Activated CD4-positive, CD25-positive, alpha-beta regulatory T cell (primary cell): ENCODE data around the gene MAPKAP1.

Source experiments
- DNase-seq, 4 experiments: peaks; one replicate each; lab custom pipeline; 2025; lab: John Stamatoyannopoulos, UW

Gene MAPKAP1

DNA sequence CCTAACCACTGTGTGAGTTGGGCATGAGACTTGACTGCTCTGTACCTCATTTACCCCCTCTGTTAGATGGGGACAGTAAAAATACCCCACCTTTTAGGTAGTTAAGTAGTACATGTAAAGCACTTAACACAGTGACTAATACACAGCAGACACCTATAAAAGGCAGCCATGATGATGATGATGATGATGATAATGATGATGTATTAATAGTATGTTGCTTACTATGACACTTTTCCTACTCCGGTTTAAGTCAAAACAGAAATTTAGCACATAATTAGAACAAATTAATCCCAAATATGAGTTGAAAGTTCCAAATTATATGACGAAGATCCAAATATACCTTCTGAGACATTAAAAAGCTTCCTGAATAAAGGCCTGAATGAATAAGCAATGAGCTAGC is 223.3 kb downstream of the MAPKAP1 start:
- no peak for DNase-seq

DNA sequence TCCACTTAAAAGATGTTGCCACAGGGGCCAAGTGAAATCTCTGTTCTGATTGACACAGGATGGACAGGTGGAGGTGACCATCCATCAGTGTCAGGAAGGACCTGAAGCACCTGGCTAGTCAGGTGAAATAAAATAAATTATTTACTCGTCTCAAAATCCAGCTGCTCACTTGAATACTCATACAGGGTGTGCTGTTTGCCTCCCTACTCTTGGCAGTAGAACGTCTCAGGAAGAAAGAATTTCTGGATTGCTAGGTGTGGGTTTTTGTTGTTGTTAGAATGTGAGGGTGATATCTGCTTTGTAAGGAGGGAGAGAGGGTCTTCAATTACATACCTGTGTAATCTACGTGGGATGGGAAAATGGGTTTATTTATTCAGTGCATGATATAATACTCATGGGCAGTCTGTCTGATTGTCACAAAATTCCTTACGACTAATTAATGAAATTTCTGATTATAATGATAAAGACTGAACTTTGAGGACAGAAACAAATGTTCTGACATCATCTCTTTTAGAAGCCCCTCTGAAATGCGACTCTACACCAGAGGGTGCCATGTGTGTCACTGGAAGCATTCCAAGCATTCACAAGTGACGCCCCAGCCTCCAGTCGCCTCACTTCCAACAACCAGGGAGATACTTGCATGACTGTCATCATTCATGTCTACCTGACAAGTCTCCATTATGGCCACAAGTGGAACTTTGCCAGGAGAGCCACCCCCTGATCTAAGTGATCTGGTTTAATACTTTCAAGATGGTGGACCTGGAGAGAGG is 227.0 kb downstream of the MAPKAP1 start:
- DNase-seq: no peak

DNA sequence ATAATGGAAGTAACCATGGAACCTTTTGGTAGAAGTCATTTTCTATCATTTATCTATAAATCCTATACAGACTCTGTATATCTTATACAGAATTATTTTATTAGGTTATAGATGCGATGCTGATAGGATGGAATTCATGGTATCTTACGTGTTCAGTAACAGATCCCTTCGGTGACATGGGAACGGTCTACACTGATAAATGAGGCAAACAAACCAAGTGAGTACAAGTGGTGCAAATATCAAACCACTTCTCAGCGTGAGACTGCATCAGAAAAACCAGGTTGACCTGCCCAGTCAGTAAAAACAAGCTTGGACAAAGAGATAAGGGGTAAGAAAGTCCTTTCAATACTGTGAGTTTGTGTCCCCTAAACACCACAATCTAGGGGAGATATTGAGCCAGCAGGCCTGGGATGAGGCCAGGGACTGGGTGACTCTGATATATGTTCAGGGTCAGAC is 229.9 kb downstream of the MAPKAP1 start:
- no peak for DNase-seq

DNA sequence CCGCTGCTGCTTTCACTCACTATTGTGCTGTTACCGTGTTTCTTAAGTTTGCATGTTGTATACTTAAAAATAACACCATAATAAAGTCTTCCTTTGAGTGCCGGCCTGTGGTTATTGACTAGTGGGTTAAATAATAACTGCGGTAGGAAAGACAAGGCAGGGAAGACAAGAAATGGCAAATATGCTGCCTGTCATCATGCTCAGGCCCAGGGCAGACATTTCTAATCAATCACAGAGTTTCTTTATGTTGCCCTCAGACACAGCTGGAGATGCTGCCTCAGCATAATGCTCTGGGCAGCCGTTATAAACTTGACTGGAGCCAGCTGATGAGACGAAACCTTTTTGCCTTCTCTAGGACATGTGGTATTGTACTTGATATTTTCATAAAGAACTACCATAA is 230.4 kb downstream of the MAPKAP1 start:
- no peak for DNase-seq

DNA sequence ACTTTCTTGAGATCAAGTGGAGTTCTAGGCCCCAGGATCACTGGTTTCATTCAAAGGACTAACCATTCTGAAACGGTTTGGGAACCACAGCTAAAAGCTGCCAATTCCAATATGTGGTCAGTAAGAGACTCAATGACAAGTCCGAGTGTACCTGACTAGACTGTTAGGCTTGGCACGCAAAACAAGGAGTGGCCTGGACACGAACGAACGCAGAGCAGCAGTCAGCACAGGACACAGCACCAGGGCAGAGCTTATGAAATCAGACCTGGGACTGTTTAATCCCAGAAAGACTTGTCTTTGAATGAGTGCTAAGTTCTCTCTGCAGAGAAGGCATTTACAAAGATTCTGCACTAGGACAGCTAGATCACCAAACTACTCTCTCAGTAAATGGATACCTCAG is 231.6 kb downstream of the MAPKAP1 start:
- no peak for DNase-seq

DNA sequence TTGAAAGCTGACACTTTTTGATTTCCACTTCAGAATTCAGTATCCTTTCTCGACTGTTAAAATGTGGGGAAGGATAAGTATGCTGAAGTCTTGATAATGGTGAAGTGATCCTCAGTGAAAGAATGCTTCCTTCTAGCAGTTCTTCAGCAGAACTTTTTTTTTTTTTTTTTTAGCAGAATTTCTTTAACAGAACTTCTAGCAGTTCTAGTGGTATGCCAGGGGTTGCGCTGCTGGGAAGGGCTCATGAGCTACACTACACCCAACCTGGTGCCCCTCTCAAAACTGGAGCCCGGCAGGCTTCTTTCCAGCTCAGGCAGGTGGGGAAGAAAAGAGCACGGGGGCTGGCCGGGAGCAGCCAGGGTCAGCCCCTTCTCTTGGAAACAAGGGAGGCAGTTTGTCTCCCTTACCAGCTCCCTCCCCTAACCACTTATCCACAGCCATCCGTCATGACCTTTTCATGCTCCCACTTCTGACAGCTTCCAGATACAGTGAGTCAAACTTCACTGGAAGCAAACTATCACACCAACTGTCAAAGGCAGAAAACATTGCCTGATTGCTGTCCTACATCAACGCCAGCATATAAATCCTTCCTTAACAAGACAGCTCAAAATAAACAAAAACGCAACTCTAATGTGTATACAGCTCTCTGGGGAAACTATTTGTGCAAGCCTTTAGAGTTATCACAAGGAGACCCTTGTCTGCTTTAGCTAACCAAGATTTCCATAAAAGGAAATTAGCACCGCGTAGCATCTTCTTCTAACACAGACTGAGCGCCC is 233.9 kb downstream of the MAPKAP1 start:
- DNase-seq: no peak

DNA sequence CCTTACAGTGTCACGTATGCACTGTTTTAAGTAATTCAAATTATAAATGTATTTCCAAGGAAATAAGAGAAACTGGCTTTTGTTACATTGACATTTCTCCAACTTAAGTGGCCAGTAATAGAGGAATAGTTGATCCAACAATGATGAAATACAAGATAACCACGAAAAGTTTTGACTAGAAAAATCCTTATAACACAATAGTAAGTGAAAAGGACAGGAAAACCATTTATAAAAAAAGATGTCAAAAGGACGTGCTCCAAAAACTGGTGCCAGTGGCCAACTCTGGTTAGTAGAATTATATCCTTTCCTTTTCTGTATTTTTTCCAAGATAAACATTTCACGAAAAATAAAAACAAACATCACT is 234.5 kb downstream of the MAPKAP1 start:
- no peak for DNase-seq

DNA sequence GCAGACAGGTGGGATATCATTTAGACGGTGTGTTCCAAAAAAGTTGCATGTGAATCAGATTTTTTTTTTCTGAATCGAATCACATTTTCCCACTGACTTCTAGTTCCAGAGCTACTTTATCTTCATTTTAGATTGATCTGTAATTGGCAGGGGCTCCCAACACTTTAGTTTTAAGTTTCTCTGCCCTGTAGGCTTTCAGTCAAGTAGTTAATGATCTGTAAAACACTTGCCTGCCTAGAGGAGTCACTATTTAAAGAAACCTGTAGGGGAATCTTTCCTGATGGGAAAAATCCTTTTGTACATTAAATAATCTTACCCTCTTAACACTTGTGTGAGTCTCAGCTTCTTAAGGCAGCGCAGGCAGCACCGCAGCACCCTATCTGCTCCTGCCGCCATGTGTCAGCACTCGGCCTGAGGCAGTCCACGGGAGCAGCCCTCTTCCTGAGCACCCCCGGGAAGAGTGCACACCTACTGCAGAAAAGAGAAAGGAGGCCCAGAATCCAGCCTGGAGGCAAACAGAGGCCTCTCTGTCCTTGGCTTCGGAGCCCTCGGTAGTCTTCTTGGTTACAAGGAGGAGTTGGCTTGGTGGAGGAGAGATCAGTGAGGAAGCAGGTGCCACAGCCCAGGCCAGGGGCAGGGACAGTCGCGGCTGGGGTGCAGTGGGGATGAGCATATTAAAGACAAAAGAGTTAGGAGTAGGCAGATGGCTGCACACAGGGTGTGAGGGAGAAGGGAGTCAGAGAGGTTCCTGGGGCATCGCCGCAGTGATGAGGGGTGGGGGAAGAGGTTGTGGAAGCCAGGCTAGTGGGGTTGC is 236.0 kb downstream of the MAPKAP1 start:
- no peak for DNase-seq

DNA sequence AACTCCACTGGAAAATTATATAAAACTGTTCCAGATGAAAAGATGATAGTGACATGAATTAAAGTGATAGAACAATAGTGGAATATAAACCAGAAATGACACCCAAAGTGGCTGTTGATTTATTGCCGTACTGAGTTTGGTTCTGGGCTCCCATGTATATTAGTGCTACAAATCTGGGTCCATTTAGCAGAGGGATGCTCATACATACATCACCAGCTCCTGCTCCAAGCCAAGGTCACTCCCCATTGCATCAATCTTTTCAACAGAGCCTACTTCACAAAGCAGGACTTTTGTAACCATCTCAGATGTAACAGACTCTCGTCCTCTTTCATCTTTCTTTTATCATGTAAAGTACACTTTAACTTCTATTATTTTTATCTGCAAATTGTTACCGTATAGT is 236.8 kb downstream of the MAPKAP1 start:
- no peak for DNase-seq

DNA sequence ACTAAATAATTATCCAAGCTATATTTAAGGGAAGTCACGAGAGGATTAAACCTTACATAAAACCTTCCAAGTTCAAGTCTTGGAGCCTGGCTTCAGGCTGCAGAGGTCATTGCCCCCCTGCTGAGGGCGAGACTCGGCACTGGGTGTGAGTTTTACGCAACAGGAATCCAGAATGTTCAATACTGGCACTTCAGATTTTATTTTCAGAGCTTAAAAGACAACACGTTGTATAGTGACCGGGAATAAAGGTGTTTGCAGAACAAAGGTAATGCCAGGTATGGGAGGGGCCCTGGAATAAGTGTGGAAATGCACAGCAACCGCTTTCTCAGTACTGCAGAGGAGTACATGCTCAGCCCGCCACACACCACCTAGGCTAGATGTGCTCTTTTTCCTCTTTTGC is 238.4 kb downstream of the MAPKAP1 start:
- DNase-seq: no peak

DNA sequence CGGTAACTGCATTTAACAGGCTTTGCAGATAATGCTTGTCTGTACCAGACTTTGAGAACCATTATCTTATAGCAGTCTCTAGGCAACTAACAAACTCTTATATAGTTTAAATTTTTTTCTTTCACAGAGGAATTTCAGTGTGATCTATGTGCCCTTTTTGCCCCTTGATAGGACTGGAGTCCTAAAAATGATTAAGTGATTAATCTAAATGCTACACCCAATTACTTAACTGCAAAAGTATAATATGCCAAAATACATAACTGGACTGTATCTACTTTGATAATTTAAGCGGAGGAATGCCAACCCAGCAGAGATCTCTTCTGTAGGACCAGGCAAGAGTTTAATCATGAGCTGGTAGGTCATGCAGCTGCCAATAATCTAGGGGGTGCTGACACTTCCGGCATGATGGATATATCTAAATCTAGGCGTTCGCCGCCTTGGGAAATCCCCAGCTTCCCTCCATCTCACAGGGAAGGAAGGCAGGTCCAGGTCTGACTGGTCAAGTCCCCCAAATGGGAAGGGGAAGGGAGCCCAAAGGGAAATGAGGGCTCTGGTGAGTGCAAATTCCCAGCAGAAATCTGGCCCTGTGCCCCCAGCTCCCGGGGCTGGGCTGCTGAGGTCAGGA is 239.8 kb downstream of the MAPKAP1 start:
- no peak for DNase-seq

DNA sequence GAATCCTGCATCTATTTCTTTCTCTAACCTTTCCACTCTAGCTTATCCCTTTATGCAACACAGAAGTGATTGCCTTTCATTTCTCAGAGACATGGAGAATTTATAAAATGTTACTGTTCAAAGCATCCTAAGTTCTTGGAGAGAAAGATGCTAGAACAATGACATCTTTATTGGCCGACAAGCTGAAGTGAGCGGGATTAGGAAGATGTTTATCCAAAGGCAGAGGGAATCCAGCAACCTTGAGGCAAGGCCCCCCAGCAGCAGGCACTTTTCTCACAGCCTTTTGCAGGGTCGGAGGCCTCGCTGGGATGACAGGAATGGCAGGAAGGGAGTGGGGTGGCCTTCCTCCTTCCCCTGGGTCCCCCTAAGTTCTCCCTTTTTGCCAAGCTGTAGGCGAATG is 240.6 kb downstream of the MAPKAP1 start:
- no peak for DNase-seq

DNA sequence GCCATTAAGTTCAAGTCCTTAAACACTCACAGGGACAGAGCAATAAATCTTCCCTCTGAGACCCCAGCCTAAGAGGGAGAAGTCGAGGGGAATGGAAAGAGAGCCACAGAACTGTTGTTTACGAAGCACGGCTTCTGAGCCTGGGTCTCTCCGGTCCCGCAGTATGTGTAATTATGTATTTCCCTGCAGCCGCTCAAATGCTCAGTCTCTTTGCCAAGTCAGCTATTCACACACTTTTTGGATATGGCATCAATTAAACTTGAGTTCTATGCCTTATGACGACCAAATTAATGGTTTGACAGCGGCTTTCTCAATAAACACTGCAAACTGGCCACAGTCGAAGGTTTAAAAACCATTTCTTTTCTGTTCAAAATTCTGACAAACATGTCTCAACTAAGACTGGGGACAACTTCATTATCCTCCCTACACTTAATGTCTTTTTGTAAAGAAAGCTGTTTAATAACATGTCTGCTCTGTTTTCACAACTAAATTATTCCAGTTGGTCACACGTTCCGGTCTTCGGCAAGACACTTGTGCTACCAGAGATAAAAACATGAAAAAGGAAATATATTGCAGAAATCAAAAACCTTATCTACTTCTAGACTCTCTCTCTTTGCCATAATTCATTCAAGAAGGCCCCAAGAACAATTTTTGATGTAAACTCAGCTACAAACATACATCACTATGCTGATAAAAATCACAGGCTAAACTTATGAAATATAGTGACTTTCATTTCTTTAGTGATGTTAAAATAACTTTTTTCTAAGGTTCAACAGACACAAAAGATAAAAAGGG is 242.2 kb downstream of the MAPKAP1 start:
- DNase-seq: no peak

DNA sequence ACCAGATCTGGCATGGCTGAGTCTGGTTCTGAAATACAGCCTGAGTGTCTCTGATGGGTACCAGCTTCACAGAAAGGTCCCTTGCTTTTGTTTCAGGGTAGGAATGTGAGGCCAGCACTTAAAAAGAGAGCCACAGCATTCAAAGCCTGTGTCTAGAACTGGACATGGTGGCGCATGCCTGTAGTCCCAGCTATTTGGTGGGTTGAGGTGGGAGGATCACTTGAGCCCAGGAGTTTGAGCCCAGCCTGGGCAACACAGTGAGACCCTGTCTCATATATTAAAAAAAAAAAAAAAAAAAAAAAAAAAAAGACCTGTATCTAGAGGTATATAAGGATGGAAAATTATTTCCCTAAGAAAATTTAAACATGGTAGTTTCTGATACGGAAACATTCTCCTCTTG is 243.1 kb downstream of the MAPKAP1 start:
- no peak for DNase-seq

DNA sequence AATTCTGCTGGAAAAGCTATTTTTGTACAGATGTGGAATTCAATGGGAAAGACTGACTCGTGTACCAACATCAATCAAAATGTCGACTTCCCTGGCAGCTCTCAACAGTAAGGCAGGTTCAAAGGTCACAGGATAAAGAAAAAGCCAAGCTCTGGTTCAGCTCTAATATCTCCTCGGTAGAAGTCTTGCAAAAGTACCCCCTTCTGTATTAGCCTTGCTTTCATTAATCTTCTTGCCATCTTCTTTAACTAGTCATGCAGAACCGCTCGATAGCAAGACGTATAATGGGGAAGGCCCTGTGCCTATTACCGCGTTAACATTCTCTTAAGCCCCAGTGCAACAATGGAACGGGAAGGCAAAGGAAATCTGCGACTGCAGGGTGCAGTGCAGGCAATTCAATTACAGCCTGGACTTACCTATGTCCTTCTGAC is 244.1 kb downstream of the MAPKAP1 start:
- DNase-seq: no peak

DNA sequence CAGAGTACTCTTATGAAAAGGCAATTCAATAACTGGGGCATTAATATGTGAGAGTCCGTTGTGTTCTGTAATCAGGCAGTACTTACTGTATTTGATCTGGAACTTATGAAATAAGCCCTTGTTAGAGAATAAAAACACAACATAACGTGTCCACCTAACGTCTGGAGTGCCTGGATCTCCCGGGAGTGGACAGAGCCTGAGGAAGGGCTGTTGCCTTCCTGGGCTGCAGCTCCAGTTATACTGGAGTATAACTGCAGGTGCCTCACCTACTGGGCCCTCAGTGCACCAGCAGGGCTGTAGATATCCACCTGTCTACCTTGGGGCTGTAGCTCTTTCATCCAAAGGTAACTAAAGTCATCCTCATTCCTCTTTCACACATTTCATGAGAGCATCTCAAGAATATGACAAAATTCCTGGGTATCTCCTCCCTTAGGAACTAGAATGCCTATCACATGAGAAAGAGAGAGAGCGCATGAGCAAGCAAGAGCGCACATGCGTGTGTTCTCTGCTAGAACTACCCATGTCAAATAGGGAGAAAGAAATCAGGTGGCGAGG is 245.3 kb downstream of the MAPKAP1 start:
- DNase-seq: no peak

DNA sequence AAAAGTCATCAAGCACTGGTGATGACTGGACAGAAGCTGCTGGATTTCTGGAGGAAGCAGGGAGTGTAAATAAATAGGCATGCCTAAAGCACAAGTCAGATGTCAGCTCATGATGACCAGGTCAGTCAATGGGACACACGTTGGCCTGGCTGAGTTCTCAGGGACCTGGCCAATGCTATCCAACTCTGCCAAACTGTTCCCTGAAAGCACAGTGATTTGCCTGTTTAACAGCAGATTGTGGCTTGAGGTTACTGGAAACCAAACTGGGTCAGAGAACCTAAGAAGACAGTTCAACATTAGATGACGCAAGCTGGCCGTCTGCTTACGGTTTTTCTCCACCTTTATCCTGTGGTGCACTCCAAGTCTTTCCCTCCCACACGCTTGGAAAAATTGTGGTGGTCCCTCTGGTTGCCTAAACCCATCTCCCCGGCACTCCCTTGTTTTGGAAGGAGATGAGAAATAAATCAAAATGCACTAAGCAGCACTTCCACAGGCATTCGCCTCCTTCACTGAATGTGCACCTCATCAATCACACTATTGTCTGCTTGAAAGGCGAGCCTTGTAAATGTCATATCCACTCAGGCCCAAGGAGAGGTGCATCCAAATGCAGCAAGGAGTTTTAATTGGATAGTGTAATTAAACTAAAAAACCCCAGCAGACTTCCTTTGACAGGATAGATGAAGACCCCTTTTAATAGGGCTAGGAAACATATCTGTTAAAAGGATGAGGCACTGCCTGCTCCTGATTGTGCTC is 245.9 kb downstream of the MAPKAP1 start:
- no peak for DNase-seq

DNA sequence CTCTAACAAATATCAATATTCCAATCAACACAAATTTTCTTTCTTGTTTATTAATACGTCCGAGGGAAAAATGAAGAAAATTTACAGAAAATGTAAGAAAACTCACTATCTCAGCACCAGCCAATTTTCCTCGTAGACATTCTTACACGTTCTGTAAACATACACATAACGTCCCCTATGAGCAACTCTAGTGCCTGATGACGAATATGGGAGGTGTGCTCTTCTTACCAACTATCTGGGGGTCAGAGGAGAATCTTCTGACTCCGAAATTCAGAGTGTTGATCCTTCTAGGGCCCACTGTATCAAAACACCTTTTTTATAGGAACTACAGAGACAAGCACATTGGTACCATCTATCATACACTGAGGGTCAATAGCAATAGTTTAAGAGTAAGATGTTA is 246.7 kb downstream of the MAPKAP1 start:
- DNase-seq: no peak

DNA sequence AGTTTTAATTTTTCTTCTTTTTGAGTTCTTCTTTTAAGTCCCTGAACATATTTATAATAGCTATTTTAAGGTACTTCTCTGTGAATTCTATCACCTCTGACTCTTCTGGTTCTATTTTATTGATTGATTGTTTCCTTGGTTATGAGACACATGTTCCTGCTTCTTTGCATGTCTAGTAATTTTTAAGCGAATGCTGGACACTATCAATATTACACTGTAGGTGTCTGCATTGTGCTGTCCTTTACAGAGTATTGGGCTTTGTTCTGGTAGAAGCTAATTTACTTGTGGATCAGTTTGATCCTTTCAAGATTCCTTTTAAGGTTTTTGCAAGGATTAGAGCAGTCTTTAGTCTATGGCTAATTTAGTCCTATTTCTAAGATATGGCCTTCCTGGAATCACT is 249.7 kb downstream of the MAPKAP1 start:
- no peak for DNase-seq

DNA sequence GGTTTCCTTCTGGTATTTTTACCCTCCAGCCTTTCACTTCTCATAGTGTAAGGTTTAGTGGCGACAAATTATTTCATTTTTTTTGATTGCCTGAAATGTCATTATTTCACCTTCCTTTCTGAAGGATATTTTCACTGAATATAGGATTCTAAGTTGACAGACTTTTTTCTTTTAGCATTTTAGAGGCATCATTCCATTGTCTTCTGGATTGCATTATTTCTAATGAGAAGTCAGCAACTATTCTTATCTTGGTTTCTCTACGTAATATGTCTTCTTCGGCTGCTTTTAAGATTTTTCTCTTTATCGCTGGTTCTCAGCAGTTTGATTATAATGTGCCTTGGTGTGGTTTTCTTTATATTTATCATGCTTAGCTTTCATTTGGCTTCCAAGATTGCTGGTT is 251.1 kb downstream of the MAPKAP1 start:
- DNase-seq: no peak
